Esophagus muscularis mucosa (tissue), 4 donors: ENCODE results near the gene LYPD6B.

Experiments used
- EP300 ChIP-seq: sonication (generic); formaldehyde crosslinking; IDR thresholded peaks from one replicate; pipeline ENCODE4 v1.6.1; 2017; ENCODE audit warnings: antibody characterized with exemption
- POLR2A ChIP-seq: fragments of 450-650 bp; IDR thresholded peaks from one replicate; pipeline ENCODE4 v1.6.1; 2017; ENCODE audit warnings: antibody characterized with exemption, moderate library complexity, mild to moderate bottlenecking, low read depth
- POLR2AphosphoS5 ChIP-seq, 2 donors: sonication (generic); formaldehyde crosslinking; IDR thresholded peaks; one replicate each; pipeline ENCODE4 v1.6.1; 2017; ENCODE audit warnings: antibody characterized with exemption in 2 of 2
- TF ChIP-seq, protein P1 (sequence below), 3 experiments: fragments of 200-600 bp in 2 of 3; fragments of 450-650 bp in 1 of 3; sonication (generic) in 2 of 3; IDR thresholded peaks; one replicate each; pipeline ENCODE4 v1.5.1; 2017 to 2019; ENCODE audit warnings: antibody characterized with exemption in 3 of 3, mild to moderate bottlenecking in 2 of 3, moderate library complexity in 1 of 3

DNA sequence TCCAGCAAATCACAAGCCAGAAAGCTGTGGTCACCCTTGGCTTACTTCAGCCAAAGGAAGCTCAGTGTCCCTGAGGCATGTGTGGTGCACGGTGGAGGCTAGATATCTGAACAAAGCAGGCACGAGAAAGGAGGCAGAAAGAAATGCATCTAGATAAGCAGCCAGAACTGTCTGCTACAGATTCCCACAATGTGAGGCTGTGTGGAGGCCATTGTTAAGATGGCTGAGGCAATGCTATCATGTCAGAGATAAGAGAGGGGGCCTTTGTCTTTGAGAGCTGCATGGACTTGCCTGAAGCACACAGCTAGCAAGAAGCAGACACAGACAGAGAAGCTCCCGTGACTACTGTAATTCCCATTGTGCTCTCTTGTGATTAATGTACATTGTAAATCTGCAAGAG lies 181.4 kb downstream of the LYPD6B start:
- TF ChIP-seq, protein P1, sequence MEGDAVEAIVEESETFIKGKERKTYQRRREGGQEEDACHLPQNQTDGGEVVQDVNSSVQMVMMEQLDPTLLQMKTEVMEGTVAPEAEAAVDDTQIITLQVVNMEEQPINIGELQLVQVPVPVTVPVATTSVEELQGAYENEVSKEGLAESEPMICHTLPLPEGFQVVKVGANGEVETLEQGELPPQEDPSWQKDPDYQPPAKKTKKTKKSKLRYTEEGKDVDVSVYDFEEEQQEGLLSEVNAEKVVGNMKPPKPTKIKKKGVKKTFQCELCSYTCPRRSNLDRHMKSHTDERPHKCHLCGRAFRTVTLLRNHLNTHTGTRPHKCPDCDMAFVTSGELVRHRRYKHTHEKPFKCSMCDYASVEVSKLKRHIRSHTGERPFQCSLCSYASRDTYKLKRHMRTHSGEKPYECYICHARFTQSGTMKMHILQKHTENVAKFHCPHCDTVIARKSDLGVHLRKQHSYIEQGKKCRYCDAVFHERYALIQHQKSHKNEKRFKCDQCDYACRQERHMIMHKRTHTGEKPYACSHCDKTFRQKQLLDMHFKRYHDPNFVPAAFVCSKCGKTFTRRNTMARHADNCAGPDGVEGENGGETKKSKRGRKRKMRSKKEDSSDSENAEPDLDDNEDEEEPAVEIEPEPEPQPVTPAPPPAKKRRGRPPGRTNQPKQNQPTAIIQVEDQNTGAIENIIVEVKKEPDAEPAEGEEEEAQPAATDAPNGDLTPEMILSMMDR (IDR thresholded peaks at IDR 0.05): no peak
- TF ChIP-seq POLR2AphosphoS5 (IDR thresholded peaks at IDR 0.05) (no peak), POLR2A (no peak), EP300 (no peak)
